ENCODE results near the gene ZNF669.

The ZNF669 gene

GRCh38 chr1:247107694-247108093, 3.5 kb upstream of the ZNF669 start:
- H3K9me3 ChIP-seq = no peaks in the 10 kb centered on the region
- peaks cover 0 to 30% (median 20%) of the 10 kb centered on the region in 4 donors for H3K4me1 ChIP-seq
- peaks cover 0 to 3% of the 10 kb centered on the region in 2 donors for H3K27me3 ChIP-seq
- H3K4me3 ChIP-seq = no peak overlapping the region
- H3K27ac ChIP-seq = no peak overlapping the region
- intact Hi-C loops (cut with DNase I; ENCODE audit: low total_unique reads) = loop anchor here (10.0 kb wide), 1 partner anchor 173 kb away; the partner anchor contains the start of gene AHCTF1
- no peak for TF ChIP-seq CTCF (IDR thresholded peaks at IDR 0.05)
- no peak for DNase-seq
- no peaks in the 10 kb centered on the region for H3K36me3 ChIP-seq

GRCh38 chr1:247105966-247106365, 1.8 kb upstream of the ZNF669 start:
- intact Hi-C loops (cut with DNase I; ENCODE audit: low total_unique reads) = loop anchor here (2.0 to 10.0 kb wide), 2 partner anchors 27 to 171 kb away; partner anchors contain the start of genes AHCTF1 and ZNF670
- no peak for DNase-seq
- H3K27ac ChIP-seq = no peak overlapping the region
- no peak overlapping the region for H3K4me3 ChIP-seq
- H3K36me3 ChIP-seq = peaks cover 9 to 11% (median 10%) of the 10 kb centered on the region in 3 donors
- no peaks in the 10 kb centered on the region for H3K27me3 ChIP-seq
- H3K4me1 ChIP-seq = peaks cover 0 to 23% (median 15%) of the 10 kb centered on the region in 4 donors
- H3K9me3 ChIP-seq = peaks cover 0 to 2% (median 0%) of the 10 kb centered on the region in 3 donors
- TF ChIP-seq CTCF (IDR thresholded peaks at IDR 0.05) = no peak

- Histone ChIP-seq H3K27me3 (no peaks in the 10 kb centered on the region), H3K4me3 (peak overlapping the region; percentile 79 to 90), H3K4me1 (peaks cover 0 to 18% (median 11%) of the 10 kb centered on the region in 4 donors), H3K9me3 (peaks cover 0 to 3% (median under 1%) of the 10 kb centered on the region in 3 donors), H3K27ac (peak overlapping the region in 1 of 2 donors; percentile 86), H3K36me3 (peaks cover 19 to 21% (median 20%) of the 10 kb centered on the region in 3 donors)
- intact Hi-C loops (cut with DNase I; ENCODE audit: low total_unique reads) = loop anchor here (2.0 to 10.0 kb wide), 2 partner anchors 26 to 170 kb away; partner anchors contain the start of genes AHCTF1 and ZNF670
- TF ChIP-seq CTCF (IDR thresholded peaks at IDR 0.05) = no peak
- DNase-seq = no peak
These were observed 809 bp upstream of the ZNF669 start for GRCh38 chr1:247104965-247105364.

GRCh38 chr1:247102381-247102780, 1.8 kb downstream of the ZNF669 start:
- Histone ChIP-seq H3K27ac (no peak overlapping the region), H3K4me3 (no peak overlapping the region), H3K27me3 (no peaks in the 10 kb centered on the region), H3K4me1 (peaks cover 0 to 18% (median 11%) of the 10 kb centered on the region in 4 donors), H3K9me3 (peaks cover 0 to 7% (median 3%) of the 10 kb centered on the region in 3 donors), H3K36me3 (peaks cover 36 to 46% (median 45%) of the 10 kb centered on the region in 3 donors)
- intact Hi-C loops (cut with DNase I; ENCODE audit: low total_unique reads) = loop anchor here (10.0 kb wide), 1 partner anchor 168 kb away; the partner anchor contains the start of gene AHCTF1
- DNase-seq = no peak
- TF ChIP-seq CTCF (IDR thresholded peaks at IDR 0.05) = no peak

GRCh38 chr1:247100676-247101279, 3.4 kb downstream of the ZNF669 start:
- TF ChIP-seq CTCF (IDR thresholded peaks at IDR 0.05) = no peak
- intact Hi-C loops (cut with DNase I; ENCODE audit: low total_unique reads) = loop anchor here (10.0 kb wide), 1 partner anchor 166 kb away; the partner anchor contains the start of gene AHCTF1
- DNase-seq = no peak
- no peaks in the 10 kb centered on the region for H3K27me3 ChIP-seq
- H3K4me3 ChIP-seq = no peak overlapping the region
- H3K36me3 ChIP-seq = peaks cover 42 to 58% (median 56%) of the 10 kb centered on the region in 3 donors
- H3K4me1 ChIP-seq = peaks cover 0 to 18% (median 11%) of the 10 kb centered on the region in 4 donors
- peaks cover 0 to 18% (median 3%) of the 10 kb centered on the region in 3 donors for H3K9me3 ChIP-seq
- H3K27ac ChIP-seq = no peak overlapping the region
